Measurements from ENCODE around the gene CHCHD3. TPM values are rescaled to one million over a fixed set of nuclear protein-coding genes. Genes with fewer than 3 reads are reported as not detected.
A peak's percentile ranks its signal among the peaks of the same experiment; 100 is the strongest.

The CHCHD3 gene
- total and polyA plus RNA-seq, 9 of the 15 experiments (the other 6 are each of a cell fraction or from before 2014, with no cell fraction given): 66.2 to 279 (median 204) TPM

DNA sequence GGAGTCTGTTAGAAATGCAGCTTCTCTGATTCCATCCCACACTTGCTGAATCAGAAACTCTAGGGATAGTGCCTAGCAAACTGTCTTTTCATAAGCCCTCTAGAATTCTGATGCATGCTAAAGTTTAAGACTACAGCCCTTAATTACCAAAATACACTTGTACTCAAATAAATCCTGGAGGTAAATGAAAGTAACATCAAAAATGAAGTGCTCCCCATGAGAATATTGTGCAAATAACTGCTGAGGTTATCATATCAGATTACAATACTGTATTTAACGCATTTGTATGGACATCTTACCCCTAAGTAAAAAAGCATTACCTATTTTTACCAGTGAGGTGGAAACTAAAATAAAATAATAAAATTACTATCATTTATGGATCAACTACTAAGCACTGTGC is 104.7 kb downstream of the CHCHD3 start:
- H2AFZ ChIP-seq (ENCODE audit: low read depth, low read length): no peak overlapping the region
- H3K4me3 ChIP-seq: no peak overlapping the region
- DNase-seq (ENCODE audit: extremely low read depth in 1 of 4, low spot score in 3 of 4) (no peak), ATAC-seq (no peak), FAIRE-seq (no peak)
- no TSS peak for BruUV-seq (replicated peaks)
- TF ChIP-seq SAFB2 (IDR thresholded peaks at IDR 0.05; ENCODE audit: borderline replicate concordance, low read depth, low read length, severe bottlenecking) (no peak), RBM14 (IDR thresholded peaks at IDR 0.05; ENCODE audit: borderline replicate concordance, insufficient read depth, low read depth, low read length) (no peak), SLC30A9 (CRISPR knock-in tag; IDR thresholded peaks at IDR 0.05) (no peak), ZNF217 (CRISPR knock-in tag; IDR thresholded peaks at IDR 0.05) (no peak), ZNF431 (CRISPR knock-in tag; IDR thresholded peaks at IDR 0.05) (no peak), MLX (CRISPR knock-in tag; conservative IDR thresholded peaks at IDR 0.05) (no peak), RFX5 (IDR thresholded peaks at IDR 0.05; ENCODE audit: low read depth, low read length) (no peak), GATAD2B (IDR thresholded peaks at IDR 0.05; ENCODE audit: borderline replicate concordance) (no peak), ZNF77 (CRISPR knock-in tag; IDR thresholded peaks at IDR 0.05) (no peak), ETV6 (IDR thresholded peaks at IDR 0.05; ENCODE audit: borderline replicate concordance in 1 of 2, low read depth in 2 of 2, low read length in 1 of 2) (peak in 1 of 2 experiments; percentile 1; a peak in 1 of 4 replicates), ETV6 (CRISPR knock-in tag; IDR thresholded peaks at IDR 0.05; ENCODE audit: borderline replicate concordance) (no peak), DACH1 (IDR thresholded peaks at IDR 0.05; ENCODE audit: partially characterized antibody) (peak; percentile 15), TCF7L2 (IDR thresholded peaks at IDR 0.05; ENCODE audit: low read depth, low read length) (no peak), ZNF584 (CRISPR knock-in tag; IDR thresholded peaks at IDR 0.05; ENCODE audit: low read depth) (no peak), CEBPG (CRISPR knock-in tag; IDR thresholded peaks at IDR 0.05) (no peak), CEBPG (tag; conservative IDR thresholded peaks at IDR 0.05 in 1 of 2, IDR thresholded peaks at IDR 0.05 in 1 of 2) (no peak)
- in situ Hi-C loops (cut with MboI): no loop called here
- H3K4me2 ChIP-seq (ENCODE audit: insufficient read depth, low read length): no peak overlapping the region
- peaks cover 2% of the 10 kb centered on the region for H3K9me1 ChIP-seq (ENCODE audit: control insufficient read depth, insufficient read depth, low read length)
- H3K27me3 ChIP-seq (ENCODE audit: control insufficient read depth in 2 of 2, insufficient read depth in 2 of 2, low read length in 2 of 2): no peaks in the 10 kb centered on the region
- WGBS (ENCODE audit: insufficient coverage, low coverage, missing lambda C conversion rate): 31% methylated on average over 1 of the region's 1 CpG
- no peak overlapping the region for H3K27ac ChIP-seq (ENCODE audit: extremely low read depth, low read depth, low read length)
- intact Hi-C loops (cut with micrococcal nuclease): no loop called here
- H4K20me1 ChIP-seq (replicated peaks; ENCODE audit: control insufficient read depth, insufficient read depth, low read length): peaks cover 5% of the 10 kb centered on the region; the same call in 1 of the 2 replicates
- H3K4me1 ChIP-seq (replicated peaks in 1 of 2; ENCODE audit: control insufficient read depth in 2 of 2, insufficient read depth in 2 of 2, low read length in 2 of 2): peaks cover 0 to 6% of the 10 kb centered on the region in 2 experiments; a peak in 3 of 5 replicates
- POLR2A ChIA-PET: interaction anchor here (0.9 kb wide), 1 partner anchor 17 kb away, joined by 3 read pairs; no protein-coding TSS in a partner anchor
- H3K36me3 ChIP-seq (ENCODE audit: control insufficient read depth, insufficient read depth, low read length): peaks cover 26% of the 10 kb centered on the region
- H3K9ac ChIP-seq (ENCODE audit: insufficient read depth in 1 of 2, low read depth in 2 of 2, low read length in 2 of 2): no peak overlapping the region
- H3K9me3 ChIP-seq (replicated peaks; ENCODE audit: control insufficient read depth, insufficient read depth, low read depth, low read length): no peaks in the 10 kb centered on the region
- CTCF ChIA-PET (ENCODE audit: low intra/inter-chr PET ratio): no interaction called here
- H3K79me2 ChIP-seq (ENCODE audit: control insufficient read depth, insufficient read depth, low read length): peaks cover 49% of the 10 kb centered on the region

Measured in K562 (cell line).